Measurements from ENCODE around the gene THAP4. TPM values are rescaled to one million over a fixed set of nuclear protein-coding genes. Genes with fewer than 3 reads are reported as not detected.

The THAP4 gene
- total and polyA plus RNA-seq, 2 of the 13 experiments (the other 11 are each of a cell fraction or from before 2014, with no cell fraction given), result 59.7 to 75.7 TPM

GRCh38 chr2:241645056-241645914 lies 8.3 kb upstream of the THAP4 start (continued):
- no peak for TF ChIP-seq ZNF468 (CRISPR knock-in tag; IDR thresholded peaks at IDR 0.05)
- TF ChIP-seq, protein P1, sequence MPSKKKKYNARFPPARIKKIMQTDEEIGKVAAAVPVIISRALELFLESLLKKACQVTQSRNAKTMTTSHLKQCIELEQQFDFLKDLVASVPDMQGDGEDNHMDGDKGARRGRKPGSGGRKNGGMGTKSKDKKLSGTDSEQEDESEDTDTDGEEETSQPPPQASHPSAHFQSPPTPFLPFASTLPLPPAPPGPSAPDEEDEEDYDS (CRISPR knock-in tag; IDR thresholded peaks at IDR 0.05), result peak; percentile 73
- TF ChIP-seq HMGXB3 (CRISPR knock-in tag; IDR thresholded peaks at IDR 0.05; ENCODE audit: borderline replicate concordance), result peak; percentile 92
- no peak for TF ChIP-seq ZXDC (CRISPR knock-in tag; IDR thresholded peaks at IDR 0.05)
- no peak for TF ChIP-seq CBX1 (IDR thresholded peaks at IDR 0.05; ENCODE audit: low read depth)
- no peak for TF ChIP-seq MED8 (CRISPR knock-in tag; IDR thresholded peaks at IDR 0.05; ENCODE audit: insufficient replicate concordance)
- no peak for TF ChIP-seq KLF15 (CRISPR knock-in tag; IDR thresholded peaks at IDR 0.05; ENCODE audit: borderline replicate concordance)
- no peak for TF ChIP-seq ZNF766 (CRISPR knock-in tag; IDR thresholded peaks at IDR 0.05; ENCODE audit: borderline replicate concordance)
- TF ChIP-seq MED13 (CRISPR knock-in tag; IDR thresholded peaks at IDR 0.05), result no peak
- TF ChIP-seq, protein P2, sequence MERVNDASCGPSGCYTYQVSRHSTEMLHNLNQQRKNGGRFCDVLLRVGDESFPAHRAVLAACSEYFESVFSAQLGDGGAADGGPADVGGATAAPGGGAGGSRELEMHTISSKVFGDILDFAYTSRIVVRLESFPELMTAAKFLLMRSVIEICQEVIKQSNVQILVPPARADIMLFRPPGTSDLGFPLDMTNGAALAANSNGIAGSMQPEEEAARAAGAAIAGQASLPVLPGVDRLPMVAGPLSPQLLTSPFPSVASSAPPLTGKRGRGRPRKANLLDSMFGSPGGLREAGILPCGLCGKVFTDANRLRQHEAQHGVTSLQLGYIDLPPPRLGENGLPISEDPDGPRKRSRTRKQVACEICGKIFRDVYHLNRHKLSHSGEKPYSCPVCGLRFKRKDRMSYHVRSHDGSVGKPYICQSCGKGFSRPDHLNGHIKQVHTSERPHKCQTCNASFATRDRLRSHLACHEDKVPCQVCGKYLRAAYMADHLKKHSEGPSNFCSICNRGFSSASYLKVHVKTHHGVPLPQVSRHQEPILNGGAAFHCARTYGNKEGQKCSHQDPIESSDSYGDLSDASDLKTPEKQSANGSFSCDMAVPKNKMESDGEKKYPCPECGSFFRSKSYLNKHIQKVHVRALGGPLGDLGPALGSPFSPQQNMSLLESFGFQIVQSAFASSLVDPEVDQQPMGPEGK (CRISPR knock-in tag; IDR thresholded peaks at IDR 0.05), result no peak; the same call in 1 of the 2 replicates
- TF ChIP-seq EED (CRISPR knock-in tag; IDR thresholded peaks at IDR 0.05), result no peak
- no peak for TF ChIP-seq RNF219 (CRISPR knock-in tag; IDR thresholded peaks at IDR 0.05)
- no peak for TF ChIP-seq ZFP36 (IDR thresholded peaks at IDR 0.05; ENCODE audit: borderline replicate concordance, low read depth, low read length, partially characterized antibody)
- TF ChIP-seq RFX1 (IDR thresholded peaks at IDR 0.05), result no peak
- no peak for TF ChIP-seq JARID2 (CRISPR knock-in tag; IDR thresholded peaks at IDR 0.05; ENCODE audit: insufficient replicate concordance)
- TF ChIP-seq HCFC1 (IDR thresholded peaks at IDR 0.05; ENCODE audit: low read depth, low read length), result no peak
- peak; percentile 77; the same call in 1 of the 2 replicates for TF ChIP-seq RFXAP (CRISPR knock-in tag; IDR thresholded peaks at IDR 0.05; ENCODE audit: borderline replicate concordance)
